ENCODE data around the gene NTM.

Gene NTM

GRCh38 chr11:131687291-131688047, 317.1 kb downstream of the NTM start:
- no peak for DNase-seq (ENCODE audit: low read depth)

- no peak for DNase-seq (ENCODE audit: low read depth)
Measured at GRCh38 chr11:131688048-131688693, 317.8 kb downstream of the NTM start.

- no peak for DNase-seq (ENCODE audit: low read depth)
Measured at GRCh38 chr11:131689049-131689925, 318.9 kb downstream of the NTM start.

GRCh38 chr11:131690362-131690761, 319.9 kb downstream of the NTM start:
- DNase-seq (ENCODE audit: low read depth): no peak

- DNase-seq (ENCODE audit: low read depth): no peak
Measured at GRCh38 chr11:131690776-131691175, 320.4 kb downstream of the NTM start.

- DNase-seq (ENCODE audit: low read depth): no peak
Measured at GRCh38 chr11:131691181-131692041, 321.0 kb downstream of the NTM start.

- no peak for DNase-seq (ENCODE audit: low read depth)
Measured at GRCh38 chr11:131692151-131692550, 321.7 kb downstream of the NTM start.

GRCh38 chr11:131692961-131693360, 322.5 kb downstream of the NTM start:
- no peak for DNase-seq (ENCODE audit: low read depth)

GRCh38 chr11:131693756-131694155, 323.3 kb downstream of the NTM start:
- no peak for DNase-seq (ENCODE audit: low read depth)

GRCh38 chr11:131694526-131695424, 324.4 kb downstream of the NTM start:
- peak; percentile 47 for DNase-seq (ENCODE audit: low read depth)

- DNase-seq (ENCODE audit: low read depth): no peak
Measured at GRCh38 chr11:131695889-131696429, 325.5 kb downstream of the NTM start.

GRCh38 chr11:131696690-131697089, 326.3 kb downstream of the NTM start:
- DNase-seq (ENCODE audit: low read depth): no peak

- DNase-seq (ENCODE audit: low read depth): no peak
Measured at GRCh38 chr11:131703311-131703710, 332.9 kb downstream of the NTM start.

GRCh38 chr11:131704682-131705081, 334.3 kb downstream of the NTM start:
- no peak for DNase-seq (ENCODE audit: low read depth)

- no peak for DNase-seq (ENCODE audit: low read depth)
Measured at GRCh38 chr11:131710511-131710910, 340.1 kb downstream of the NTM start.

- no peak for DNase-seq (ENCODE audit: low read depth)
Measured at GRCh38 chr11:131712897-131713296, 342.5 kb downstream of the NTM start.

GRCh38 chr11:131713529-131714134, 343.2 kb downstream of the NTM start:
- no peak for DNase-seq (ENCODE audit: low read depth)

- DNase-seq (ENCODE audit: low read depth): no peak
Measured at GRCh38 chr11:131717616-131718015, 347.2 kb downstream of the NTM start.

GRCh38 chr11:131723088-131723487, 352.7 kb downstream of the NTM start:
- no peak for DNase-seq (ENCODE audit: low read depth)

GRCh38 chr11:131724436-131724975, 354.1 kb downstream of the NTM start:
- no peak for DNase-seq (ENCODE audit: low read depth)

Data from stimulated activated CD8-positive, alpha-beta memory T cell treated with anti-CD3 and anti-CD28 coated beads, Interleukin-15, amount 100 ng/mL, for 24 hours (primary cell).